Stimulated activated CD4-positive, alpha-beta T cell treated with anti-CD3 and anti-CD28 coated beads, TNF-alpha, amount 100 ng/mL, for 4 hours (primary cell): ENCODE results near the gene ATP9A.
"Not testable (repeated sequence)": the region's sequence is repeated elsewhere in the genome, so short reads cannot be mapped to it uniquely, and the experiment has no call there.

Experiments
- DNase-seq, 3 experiments: peaks; one replicate each; pipeline ENCODE4 v3.0.0-alpha.2; 2020; ENCODE audit warnings: low read depth in 3 of 3

ATP9A gene, protein sequence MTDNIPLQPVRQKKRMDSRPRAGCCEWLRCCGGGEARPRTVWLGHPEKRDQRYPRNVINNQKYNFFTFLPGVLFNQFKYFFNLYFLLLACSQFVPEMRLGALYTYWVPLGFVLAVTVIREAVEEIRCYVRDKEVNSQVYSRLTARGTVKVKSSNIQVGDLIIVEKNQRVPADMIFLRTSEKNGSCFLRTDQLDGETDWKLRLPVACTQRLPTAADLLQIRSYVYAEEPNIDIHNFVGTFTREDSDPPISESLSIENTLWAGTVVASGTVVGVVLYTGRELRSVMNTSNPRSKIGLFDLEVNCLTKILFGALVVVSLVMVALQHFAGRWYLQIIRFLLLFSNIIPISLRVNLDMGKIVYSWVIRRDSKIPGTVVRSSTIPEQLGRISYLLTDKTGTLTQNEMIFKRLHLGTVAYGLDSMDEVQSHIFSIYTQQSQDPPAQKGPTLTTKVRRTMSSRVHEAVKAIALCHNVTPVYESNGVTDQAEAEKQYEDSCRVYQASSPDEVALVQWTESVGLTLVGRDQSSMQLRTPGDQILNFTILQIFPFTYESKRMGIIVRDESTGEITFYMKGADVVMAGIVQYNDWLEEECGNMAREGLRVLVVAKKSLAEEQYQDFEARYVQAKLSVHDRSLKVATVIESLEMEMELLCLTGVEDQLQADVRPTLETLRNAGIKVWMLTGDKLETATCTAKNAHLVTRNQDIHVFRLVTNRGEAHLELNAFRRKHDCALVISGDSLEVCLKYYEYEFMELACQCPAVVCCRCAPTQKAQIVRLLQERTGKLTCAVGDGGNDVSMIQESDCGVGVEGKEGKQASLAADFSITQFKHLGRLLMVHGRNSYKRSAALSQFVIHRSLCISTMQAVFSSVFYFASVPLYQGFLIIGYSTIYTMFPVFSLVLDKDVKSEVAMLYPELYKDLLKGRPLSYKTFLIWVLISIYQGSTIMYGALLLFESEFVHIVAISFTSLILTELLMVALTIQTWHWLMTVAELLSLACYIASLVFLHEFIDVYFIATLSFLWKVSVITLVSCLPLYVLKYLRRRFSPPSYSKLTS

DNA sequence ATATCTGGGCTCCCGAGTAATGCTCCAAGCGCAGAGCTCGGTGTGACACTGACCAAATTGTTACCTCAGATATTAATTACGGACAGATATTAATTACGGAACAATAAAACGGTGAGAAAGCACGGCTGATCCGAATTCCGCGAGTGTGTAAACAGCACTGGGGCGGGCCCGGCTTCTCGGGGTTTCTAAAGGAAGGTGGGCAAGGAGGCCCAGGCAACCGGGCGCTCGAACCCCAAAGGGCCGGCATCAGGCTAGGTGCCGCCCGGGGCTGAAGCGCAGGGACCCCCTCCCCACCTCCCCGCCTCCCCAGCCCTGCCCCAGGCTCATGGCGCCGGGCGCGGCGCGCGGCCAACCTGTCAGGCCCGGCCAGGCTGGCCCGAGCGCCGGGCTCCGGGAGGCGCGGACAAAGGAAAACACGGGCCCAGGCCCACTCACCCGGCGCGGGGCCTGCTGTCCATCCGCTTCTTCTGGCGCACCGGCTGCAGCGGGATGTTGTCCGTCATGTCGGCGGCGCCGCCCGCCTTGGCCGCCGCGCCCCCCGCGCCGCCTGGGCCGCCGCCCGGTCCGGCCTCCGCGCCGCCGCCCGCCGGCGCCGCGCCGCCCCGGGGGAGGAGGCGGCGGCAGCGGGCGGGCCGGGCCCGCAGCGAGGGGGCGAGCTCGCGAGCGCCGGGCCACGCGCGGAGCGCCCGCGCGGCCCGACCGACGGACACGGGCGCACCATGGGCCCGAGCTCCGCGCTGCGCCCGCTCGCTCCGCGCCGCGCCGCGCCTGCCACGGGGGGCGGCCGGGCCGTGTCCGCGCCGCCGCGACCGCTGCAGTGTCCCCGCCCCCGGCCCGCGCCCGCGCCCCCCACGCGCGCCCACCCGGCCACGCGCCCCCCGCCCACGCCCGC is at the start of gene ATP9A:
ATP9A (minus strand) TSS at position 524 of the 892 bp plus-strand sequence; CDS start at position 503, 21 bp downstream.
- no peak for DNase-seq

DNA sequence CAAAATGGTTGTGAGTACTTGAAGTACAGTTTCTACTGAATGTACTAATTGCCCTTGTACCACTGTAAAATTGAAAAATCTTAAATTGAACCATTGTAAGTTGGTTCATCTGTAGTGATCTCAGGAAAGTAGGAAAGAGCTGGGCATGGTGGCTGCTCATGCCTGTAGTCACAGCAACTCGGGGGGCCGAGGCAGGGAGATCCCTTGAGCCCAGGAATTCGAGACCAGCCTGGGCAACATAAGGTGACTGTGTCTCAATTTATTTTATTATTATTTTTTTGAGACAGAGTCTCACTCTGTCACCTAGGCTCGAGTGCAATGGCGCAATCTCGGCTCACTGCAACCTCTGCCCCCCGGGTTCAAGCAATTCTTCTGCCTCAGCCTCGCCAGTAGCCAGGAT is 48.7 kb upstream of the ATP9A start:
- DNase-seq: not testable (repeated sequence)

DNA sequence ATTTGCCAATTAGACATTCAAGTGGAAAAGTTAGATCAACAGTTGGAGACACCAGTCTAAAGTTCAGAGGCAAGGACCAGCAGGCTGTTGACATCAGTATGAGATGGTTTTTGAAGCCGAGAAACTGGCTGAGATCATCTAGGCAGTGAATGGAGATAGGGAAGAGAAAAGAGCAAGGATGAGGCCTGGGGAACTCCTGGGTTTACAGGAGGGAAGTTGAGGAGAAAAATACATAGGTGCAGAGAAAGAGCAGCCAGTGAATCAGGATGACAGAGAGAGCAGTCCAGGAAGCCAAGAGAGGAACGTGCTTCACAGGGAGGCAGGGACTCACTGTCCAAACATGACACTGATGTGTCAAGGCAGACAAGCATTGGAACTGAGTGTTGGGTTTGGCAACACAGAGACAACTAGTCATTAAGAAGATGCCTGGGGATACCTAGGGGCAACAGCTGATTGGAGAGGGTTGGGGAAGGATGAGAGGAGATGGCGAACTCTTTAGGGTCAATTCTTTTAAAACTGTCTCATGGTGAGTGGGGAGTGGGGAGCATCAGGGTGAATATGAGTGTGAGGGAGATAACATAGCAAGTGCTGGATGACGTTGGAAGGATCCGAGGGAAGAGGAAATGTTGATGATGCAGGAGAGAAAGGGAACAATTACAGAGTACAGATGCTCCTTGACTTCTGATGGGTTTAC is 47.3 kb upstream of the ATP9A start:
- no peak for DNase-seq

DNA sequence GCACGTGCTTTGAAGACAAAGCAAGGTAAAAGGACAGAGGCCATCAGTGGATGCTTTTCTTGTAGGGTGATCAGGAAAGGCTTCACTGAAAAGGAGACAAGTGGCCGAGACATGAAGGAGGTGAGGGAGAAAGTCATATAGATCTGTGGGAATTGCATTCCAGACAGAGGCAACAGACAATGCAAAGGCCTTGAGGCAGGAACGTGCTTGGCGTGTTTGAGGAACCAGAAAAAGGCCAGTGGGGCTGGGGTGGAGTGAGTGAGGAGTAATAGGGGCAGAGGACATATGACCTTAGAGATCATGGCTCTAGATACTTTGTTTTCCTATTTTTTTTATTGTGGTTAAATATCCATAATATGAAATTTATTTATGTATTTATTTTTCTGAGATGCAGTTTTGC is 44.7 kb upstream of the ATP9A start:
- no peak for DNase-seq

DNA sequence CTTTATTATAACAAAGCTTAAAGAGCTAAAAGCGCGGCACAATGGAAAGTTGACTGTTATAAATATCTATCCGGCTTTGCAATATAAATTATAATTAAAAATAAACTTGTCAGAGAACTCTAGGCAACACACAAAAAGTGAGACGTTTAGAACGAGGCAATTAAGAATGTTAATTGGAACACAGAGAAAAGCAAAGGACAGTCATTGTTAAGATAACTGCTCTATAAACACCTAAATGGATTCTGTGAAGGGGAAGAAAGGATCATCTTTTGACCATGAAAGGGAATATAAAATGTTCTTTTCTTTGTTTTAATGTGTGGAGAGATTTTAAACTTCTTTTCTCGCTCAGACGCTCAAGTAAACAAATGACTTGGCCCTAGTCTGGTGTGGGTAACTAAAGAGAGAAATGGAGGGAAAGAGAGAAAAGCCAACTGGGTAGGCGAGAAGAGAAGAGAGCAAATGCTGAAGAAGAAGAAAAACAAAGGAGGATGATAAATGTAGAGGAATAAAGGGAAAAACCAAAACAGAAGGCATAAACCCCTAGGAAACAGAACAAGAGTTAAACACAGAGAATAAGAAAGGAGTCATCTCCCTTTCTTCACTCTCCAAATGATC is 43.4 kb upstream of the ATP9A start:
- DNase-seq: no peak

DNA sequence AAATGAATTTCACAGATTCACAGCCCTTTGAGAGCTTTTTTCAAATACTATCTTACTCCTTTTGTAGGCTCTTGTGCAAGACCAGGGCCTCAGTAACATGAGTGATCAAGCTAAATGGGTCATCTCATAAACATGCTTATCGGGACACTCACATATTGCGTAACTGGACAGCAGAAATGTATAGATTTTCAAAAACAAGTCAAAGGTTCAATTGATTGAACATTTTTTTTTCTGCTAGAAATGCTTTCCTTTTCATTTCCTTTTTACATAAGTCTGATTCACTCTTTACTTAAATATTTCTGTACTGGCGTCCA is 42.8 kb upstream of the ATP9A start:
- no peak for DNase-seq

DNA sequence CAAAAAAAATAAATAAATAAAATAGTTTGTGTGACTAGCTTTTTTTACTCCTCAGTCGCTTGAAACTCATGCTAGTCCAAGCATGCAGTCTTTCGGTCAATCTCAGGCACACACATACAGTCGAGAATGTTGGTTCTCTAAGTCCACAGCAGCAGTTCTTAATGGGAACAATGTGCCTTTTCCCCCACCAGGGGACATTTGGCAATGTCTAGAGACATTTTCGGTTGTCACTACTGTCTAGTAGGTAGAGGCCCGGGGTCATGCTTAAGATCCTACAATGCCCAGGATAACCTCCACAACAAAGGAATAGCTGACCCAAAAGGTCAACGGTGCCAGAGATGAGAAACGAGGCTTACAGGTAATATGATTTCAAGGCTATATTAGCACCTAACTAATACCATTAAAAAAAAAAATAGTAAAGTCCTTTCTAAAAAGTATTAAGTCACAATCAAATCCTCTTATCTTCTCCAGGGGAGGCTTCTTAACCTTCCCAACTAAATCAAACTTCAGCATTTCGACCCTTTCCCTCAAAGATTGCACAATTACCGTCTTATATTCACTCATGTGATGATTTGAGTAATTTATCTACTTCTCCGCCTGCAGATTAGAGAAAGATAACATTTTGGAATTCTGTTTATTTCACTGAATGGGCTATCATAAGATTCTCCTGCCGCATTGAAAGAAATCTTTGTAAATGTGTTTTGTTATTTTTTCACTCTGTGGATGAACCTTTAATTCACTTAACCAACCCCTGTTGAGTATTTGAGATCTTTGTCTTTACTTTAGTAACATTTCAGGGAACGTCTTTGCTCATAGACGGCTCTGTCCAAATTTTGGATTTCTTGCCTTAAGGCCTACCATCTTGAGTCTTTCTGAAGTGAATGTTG is 42.2 kb upstream of the ATP9A start:
- DNase-seq: no peak

DNA sequence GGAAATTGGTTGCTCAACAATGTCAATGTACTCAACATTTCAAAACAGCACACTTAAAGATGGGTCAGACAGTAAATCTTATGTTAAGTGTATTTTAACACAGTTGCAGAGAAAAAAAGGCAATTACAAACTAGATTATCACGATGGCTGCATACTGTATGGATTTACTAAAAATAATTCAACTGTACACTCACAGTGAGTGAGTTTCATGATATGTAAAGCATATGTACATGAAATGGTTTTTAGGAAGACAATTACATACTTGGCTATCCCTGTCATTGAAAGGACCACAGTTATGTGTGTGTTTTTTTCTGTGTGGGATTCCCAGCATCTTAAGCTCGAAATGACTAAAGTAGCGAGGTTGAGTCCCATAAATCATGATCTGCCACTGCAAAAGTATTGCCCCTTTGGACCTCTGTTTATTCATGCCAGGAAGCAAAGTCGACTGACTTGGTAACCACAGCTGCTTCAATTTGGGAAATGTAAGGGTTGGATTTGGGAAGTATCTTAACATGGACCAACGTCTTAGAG is 39.6 kb upstream of the ATP9A start:
- no peak for DNase-seq

DNA sequence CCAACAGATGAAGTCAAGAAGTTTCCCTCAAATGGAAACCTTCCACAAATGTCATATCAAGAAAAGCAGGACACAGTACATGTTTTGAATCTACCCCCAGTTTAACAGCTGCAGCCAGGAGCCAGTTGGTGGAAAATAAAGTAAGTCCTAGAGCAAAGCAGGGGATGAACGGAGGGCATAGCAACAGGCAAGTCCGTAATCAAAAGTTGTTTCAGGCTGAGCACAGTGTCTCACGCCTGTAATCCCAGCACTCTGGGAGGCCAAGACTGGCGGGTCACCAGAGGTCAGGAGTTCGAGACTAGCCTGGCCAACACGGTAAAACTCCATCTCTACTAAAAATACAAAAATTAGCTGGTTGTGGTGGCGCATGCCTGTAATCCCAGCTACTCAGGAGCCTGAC is 36.6 kb upstream of the ATP9A start:
- no peak for DNase-seq

DNA sequence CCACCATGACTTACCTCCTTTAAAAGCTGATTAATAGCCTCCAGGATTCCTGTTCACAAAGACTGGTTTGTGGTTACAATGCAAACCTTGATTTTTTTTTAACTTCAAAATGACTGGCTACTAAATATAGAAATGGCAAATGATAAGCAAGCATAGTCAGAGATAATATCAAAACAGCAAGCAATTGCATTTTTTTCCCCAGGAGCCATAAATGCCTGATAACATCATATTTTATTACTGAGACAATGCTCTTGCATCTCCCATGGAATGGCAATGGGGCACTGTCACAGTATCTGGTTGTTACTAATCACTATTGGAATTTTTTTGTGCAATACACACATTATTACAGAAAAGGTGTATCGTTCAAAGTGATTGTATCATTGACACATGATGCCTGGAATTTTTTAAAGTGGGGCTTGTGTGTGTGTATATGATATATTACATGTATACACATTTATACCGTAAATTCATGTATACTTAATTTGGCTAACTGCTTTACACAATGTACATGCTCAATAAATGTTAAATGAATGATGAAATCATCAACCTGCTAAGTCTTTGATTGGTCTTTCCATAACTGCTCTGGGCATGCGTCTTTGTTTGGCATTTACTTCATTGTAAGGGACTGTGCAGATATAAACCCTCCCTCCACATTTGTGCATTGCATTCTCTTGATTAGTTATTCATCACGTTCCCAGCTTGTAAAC is 35.1 kb upstream of the ATP9A start:
- no peak for DNase-seq

DNA sequence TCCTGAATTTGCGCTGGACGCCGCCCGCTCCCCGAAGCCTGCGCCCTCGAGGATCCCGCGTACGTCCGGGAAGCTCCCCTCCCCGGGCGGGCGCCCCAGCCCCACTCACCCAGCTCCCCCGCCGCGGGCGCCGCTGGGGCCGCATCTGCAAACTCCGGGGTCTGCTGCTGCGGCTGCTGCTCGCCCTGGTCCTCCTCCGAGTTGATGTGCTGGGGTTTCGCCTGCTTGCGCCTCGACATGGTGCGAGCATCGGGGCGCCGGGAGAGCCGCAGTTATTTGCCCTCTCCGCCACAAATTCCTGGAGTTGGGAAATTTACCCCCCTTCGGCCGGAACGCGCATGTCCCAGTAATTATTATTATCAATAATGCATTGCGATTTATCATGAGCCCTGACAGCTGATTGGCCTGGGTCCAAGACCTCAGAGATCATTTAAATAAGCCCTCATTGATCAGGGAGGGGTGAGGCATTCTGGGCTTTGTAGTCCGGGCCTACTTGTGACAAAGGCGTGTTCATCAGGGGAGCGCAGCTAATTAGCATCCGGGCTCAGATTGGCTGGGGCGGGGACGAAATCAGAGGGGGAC is 34.1 kb upstream of the ATP9A start, which contains the start of gene SALL4:
SALL4 (minus strand) TSS at position 352 of the 582 bp plus-strand sequence; CDS start at position 239, 113 bp downstream.
- DNase-seq: no peak

DNA sequence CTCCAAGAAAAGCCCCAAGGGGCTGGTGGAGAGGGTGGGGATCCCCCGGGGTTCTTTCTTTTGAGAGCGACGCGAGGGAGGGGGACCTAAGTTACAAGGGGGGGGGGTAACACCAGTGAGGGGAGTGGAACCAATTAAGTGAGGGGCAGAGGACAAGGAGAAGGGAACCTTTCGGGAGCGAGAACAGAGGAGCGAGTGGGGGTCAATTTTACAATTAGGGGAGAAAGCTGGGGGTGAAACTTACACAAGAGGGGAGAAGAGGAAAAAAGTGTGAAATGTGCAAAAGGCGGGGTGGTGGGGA is 33.6 kb upstream of the ATP9A start:
- DNase-seq: no peak

DNA sequence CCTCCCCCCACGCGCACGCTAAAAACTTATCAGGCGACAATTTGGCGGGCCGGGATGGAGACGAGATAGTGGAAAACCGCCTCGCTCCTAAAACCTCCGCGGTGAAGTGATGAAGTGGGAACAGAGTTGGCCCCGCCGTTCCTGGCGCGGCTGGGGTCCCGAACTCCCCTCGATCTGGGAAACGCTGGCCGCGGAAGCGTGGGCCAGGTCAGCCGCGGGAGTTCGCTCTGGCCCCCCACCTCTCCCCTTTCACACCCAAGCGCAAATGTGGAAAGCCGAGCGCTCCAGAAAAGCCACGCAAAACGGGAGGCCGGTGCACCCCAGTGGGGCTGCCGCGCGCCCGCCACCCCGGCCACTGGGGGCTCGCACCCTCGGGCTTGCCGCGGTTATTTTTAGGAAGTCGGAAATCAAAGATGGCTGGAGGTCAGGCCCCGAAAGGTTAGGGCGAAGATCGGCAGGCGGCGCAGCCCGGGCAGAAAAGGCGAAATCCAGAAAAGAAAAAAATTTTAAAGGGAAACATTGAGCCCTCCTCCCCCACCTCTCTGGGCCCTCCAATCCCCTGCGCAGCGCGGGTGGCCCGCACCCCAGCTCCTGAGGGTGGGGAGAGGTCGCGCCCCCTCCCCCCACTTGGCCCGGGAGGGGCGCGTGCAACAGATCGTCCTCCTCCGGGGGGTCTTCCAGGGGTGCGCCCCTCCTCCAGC is 33.1 kb upstream of the ATP9A start:
- DNase-seq: no peak

DNA sequence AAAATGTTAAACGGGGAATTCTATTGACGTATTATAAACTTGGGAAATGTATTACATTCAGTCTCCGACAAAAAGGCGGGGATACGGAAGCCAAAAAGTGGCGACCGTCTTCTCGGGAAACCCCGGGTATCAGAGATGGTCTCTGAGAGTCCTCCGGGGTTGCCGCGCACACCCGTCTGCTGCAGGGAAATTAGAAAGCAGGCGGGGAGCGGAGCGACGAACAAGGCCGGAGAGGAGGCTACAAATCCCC is 32.6 kb upstream of the ATP9A start:
- no peak for DNase-seq

DNA sequence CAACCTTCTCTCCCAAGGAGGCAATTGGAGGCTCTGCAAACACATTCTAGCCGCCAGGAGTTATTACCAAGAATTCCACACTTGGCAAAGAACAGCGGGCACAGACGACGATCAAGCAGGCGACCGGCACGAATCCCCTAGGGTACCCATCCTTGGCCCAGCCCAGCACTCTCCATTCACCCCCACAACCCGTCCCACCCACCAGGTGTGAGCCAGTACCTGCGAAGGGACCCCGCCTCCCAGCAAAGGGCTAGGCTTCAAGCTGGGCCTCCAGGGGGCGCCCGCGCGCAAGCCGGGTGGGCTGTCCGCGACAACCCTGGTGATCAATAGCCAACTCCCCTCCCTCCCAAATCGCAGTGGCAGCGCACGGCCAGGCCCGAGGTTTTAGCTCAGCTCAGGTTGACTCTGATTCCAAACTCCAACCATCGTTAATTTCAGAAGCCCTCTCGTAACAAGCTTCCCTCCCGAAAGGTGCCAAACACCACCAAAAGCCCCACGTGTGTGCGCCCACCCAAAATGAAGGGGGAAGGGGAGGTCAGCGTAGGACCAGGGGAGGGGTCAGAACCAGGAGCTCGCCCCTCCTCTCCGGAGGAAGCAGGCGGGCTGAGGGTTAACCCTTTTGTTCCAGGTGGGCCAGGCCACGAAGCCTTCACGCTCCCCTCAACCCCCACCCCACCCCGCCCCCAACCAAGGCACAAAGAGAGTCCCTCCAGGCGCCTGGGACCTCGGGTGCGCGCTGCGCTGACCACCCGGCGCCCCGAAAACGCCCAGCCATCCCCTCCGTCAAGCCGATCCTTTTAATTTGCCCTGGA is 32.1 kb upstream of the ATP9A start:
- peak; percentile 3 to 36 (median 24) for DNase-seq

DNA sequence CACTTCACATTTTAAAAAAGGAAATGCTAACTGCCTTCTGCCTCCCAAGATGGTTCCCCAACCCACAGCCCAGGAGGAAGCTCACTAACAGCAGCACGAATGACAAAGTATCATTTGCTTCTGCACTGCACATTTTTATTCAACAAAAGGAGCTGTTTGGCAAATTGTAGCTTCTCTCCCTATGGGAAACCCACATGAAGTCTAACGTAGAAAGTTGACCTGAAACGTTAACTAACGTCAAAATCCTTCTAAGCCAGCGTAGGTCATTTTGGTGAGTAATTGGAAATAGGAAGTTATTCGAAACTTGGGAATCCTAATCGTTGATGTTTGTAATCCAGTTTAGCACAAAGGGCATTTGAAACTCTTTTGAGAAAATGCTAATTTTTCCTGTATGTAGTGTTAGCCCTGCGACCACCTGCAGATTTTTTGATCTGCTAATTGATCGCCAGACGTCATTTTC is 31.2 kb upstream of the ATP9A start:
- DNase-seq: no peak

DNA sequence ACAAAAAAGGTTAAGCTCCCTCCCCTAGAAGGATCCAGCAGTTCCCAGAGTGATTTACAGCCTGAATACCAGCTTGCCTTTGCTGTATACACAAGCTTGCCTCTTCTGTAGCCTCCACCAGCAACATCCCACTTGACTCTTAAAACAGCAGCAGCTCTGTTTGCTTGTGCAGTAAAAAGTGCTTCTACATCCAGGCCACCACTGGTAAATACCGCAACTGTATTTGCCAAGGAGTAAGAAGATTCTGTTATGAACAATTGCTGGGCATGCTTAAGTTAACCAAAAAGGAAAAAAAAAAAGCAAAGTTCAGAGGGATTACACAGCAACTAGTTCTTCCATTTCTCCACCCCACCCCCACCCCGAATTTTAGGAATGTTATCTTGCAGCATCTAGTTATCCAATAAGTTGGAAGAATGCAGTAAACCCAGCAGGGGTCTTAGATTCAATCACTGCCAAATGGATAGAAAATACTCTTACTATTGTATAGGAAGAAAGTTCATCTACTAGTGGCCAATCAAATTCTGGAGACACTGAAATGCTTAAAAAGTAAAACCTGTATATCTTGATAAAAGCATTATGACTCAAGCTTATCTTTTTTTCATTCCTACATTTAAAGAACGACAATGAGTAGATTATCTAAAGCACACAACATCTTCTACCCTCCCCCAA is 29.3 kb upstream of the ATP9A start:
- no peak for DNase-seq
